Inferior parietal cortex (tissue), 1 donor: ENCODE data around the gene HOXB8.

Experiments used
- DNase-seq: peaks from one replicate; pipeline ENCODE4 v3.0.0-alpha.2; 2016; ENCODE audit errors: extremely low spot score

HOXB8 gene

GRCh38 chr17:48637323-48638260 lies 22.5 kb upstream of the HOXB8 start:
- no peak for DNase-seq

GRCh38 chr17:48636177-48637018 lies 21.3 kb upstream of the HOXB8 start:
- DNase-seq = peak; percentile 15

- DNase-seq = no peak
Observed at GRCh38 chr17:48634493-48635208, 19.6 kb upstream of the HOXB8 start.

- DNase-seq = no peak
Observed at GRCh38 chr17:48633266-48633677, 18.2 kb upstream of the HOXB8 start.

- no peak for DNase-seq
Observed at GRCh38 chr17:48632579-48633265, 17.6 kb upstream of the HOXB8 start.

GRCh38 chr17:48631693-48632578 lies 16.8 kb upstream of the HOXB8 start:
- DNase-seq = no peak

- peak; percentile 7 for DNase-seq
Observed at GRCh38 chr17:48630925-48631692, 16.0 kb upstream of the HOXB8 start.

GRCh38 chr17:48630009-48630924 lies 15.2 kb upstream of the HOXB8 start:
- DNase-seq = no peak

GRCh38 chr17:48629411-48629759 lies 14.3 kb upstream of the HOXB8 start:
- DNase-seq = no peak

- no peak for DNase-seq
Observed at GRCh38 chr17:48628649-48629410, 13.7 kb upstream of the HOXB8 start.

- DNase-seq = no peak
Observed at GRCh38 chr17:48627623-48628521, 12.8 kb upstream of the HOXB8 start.

GRCh38 chr17:48627118-48627597 lies 12.1 kb upstream of the HOXB8 start:
- DNase-seq = no peak

GRCh38 chr17:48626245-48627117 lies 11.4 kb upstream of the HOXB8 start, which contains the start of gene HOXB9:
TSS of gene HOXB9 (minus strand) at chr17:48626358. CDS start at chr17:48626269, 89 bp downstream.
- DNase-seq = peak; percentile 24

GRCh38 chr17:48625495-48626244 lies 10.6 kb upstream of the HOXB8 start:
- no peak for DNase-seq
